ENCODE data around the gene ZBTB20.

ZBTB20 gene

GRCh38 chr3:115086344-115086743 is 60.7 kb downstream of the ZBTB20 start:
- no peak for FAIRE-seq

GRCh38 chr3:115085197-115085865 is 61.8 kb downstream of the ZBTB20 start:
- FAIRE-seq = no peak

GRCh38 chr3:115084686-115085085 is 62.4 kb downstream of the ZBTB20 start:
- FAIRE-seq = no peak

- no peak for FAIRE-seq
These were observed 64.8 kb downstream of the ZBTB20 start for GRCh38 chr3:115082260-115082659.

GRCh38 chr3:115081444-115081843 is 65.6 kb downstream of the ZBTB20 start:
- FAIRE-seq = no peak

GRCh38 chr3:115077501-115078250 is 69.4 kb downstream of the ZBTB20 start:
- no peak for FAIRE-seq

- FAIRE-seq = no peak
These were observed 72.6 kb downstream of the ZBTB20 start for GRCh38 chr3:115074502-115074901.

GRCh38 chr3:115072265-115073021 is 74.6 kb downstream of the ZBTB20 start:
- no peak for FAIRE-seq

- FAIRE-seq = no peak
These were observed 75.5 kb downstream of the ZBTB20 start for GRCh38 chr3:115071601-115072000.

- FAIRE-seq = no peak
These were observed 75.9 kb downstream of the ZBTB20 start for GRCh38 chr3:115071166-115071565.

- FAIRE-seq = no peak
These were observed 78.3 kb downstream of the ZBTB20 start for GRCh38 chr3:115068799-115069198.

- no peak for FAIRE-seq
These were observed 84.6 kb downstream of the ZBTB20 start for GRCh38 chr3:115062412-115062956.

- FAIRE-seq = no peak
These were observed 85.1 kb downstream of the ZBTB20 start for GRCh38 chr3:115062009-115062408.

- no peak for FAIRE-seq
These were observed 94.2 kb downstream of the ZBTB20 start for GRCh38 chr3:115052906-115053305.

GRCh38 chr3:115042351-115042750 is 104.7 kb downstream of the ZBTB20 start:
- no peak for FAIRE-seq

- FAIRE-seq = peak; percentile 63
These were observed 106.3 kb downstream of the ZBTB20 start for GRCh38 chr3:115040673-115041286.

GRCh38 chr3:115040246-115040645 is 106.8 kb downstream of the ZBTB20 start:
- FAIRE-seq = no peak

- FAIRE-seq = no peak
These were observed 108.3 kb downstream of the ZBTB20 start for GRCh38 chr3:115038817-115039216.

GRCh38 chr3:115022835-115023398 is 124.2 kb downstream of the ZBTB20 start:
- FAIRE-seq = no peak

GRCh38 chr3:115022199-115022598 is 124.9 kb downstream of the ZBTB20 start:
- no peak for FAIRE-seq

GRCh38 chr3:115021061-115021460 is 126.0 kb downstream of the ZBTB20 start:
- FAIRE-seq = no peak

- no peak for FAIRE-seq
These were observed 127.2 kb downstream of the ZBTB20 start for GRCh38 chr3:115019900-115020299.

GRCh38 chr3:115018694-115019093 is 128.4 kb downstream of the ZBTB20 start:
- no peak for FAIRE-seq
